Gastrocnemius medialis (tissue), 4 donors: ENCODE data around the gene HTR3D.

Source experiments
- CTCF ChIP-seq, 5 experiments: fragments of 450-650 bp in 3 of 5; fragments of 200-600 bp in 2 of 5; sonication (generic) in 2 of 5; IDR thresholded peaks in 4 of 5; conservative IDR thresholded peaks in 1 of 5; 1 replicate in 4 of 5; 2 replicates in 1 of 5; pipeline ENCODE4 v1.5.1; 2016 to 2019; ENCODE audit warnings: antibody characterized with exemption in 5 of 5, mild to moderate bottlenecking in 3 of 5, moderate library complexity in 3 of 5
- POLR2A ChIP-seq, 2 donors: fragments of 450-650 bp; IDR thresholded peaks; one replicate each; pipeline ENCODE4 v1.6.1; 2017; ENCODE audit warnings: antibody characterized with exemption in 2 of 2, mild to moderate bottlenecking in 2 of 2, moderate library complexity in 2 of 2

- no peak for TF ChIP-seq CTCF (IDR thresholded peaks at IDR 0.05 in 4 of 5, conservative IDR thresholded peaks at IDR 0.05 in 1 of 5)
- no peak for TF ChIP-seq POLR2A (IDR thresholded peaks at IDR 0.05)
These were observed 21.2 kb downstream of the HTR3D start, which contains the start of gene HTR3C for GRCh38 chr3:184052767-184053166.
